GM19035 (cell line): Measurements from ENCODE around the gene CEMIP2.
"Not testable (repeated sequence)": the region's sequence is repeated elsewhere in the genome, so short reads cannot be mapped to it uniquely, and the experiment has no call there.

ENCODE experiments used
- ATAC-seq: cut with Tn5 transposase; IDR thresholded peaks from one replicate; pipeline ENCODE4 v1.9.1; 2021; ENCODE audit not compliant: unreplicated experiment

The CEMIP2 gene

GRCh38 chr9:71680189-71680980 is 87.9 kb downstream of the CEMIP2 start:
- no peak for ATAC-seq

GRCh38 chr9:71678999-71679398 is 89.3 kb downstream of the CEMIP2 start:
- ATAC-seq: no peak

- ATAC-seq: no peak
Observed at GRCh38 chr9:71677209-71677608, 91.1 kb downstream of the CEMIP2 start.

- no peak for ATAC-seq
Observed at GRCh38 chr9:71676460-71676859, 91.9 kb downstream of the CEMIP2 start.

GRCh38 chr9:71675857-71676165 is 92.5 kb downstream of the CEMIP2 start:
- ATAC-seq: no peak

GRCh38 chr9:71675105-71675856 is 93.0 kb downstream of the CEMIP2 start:
- ATAC-seq: no peak

GRCh38 chr9:71672573-71672972 is 95.7 kb downstream of the CEMIP2 start:
- ATAC-seq: no peak

GRCh38 chr9:71671289-71671688 is 97.0 kb downstream of the CEMIP2 start:
- no peak for ATAC-seq

GRCh38 chr9:71670121-71670520 is 98.2 kb downstream of the CEMIP2 start:
- no peak for ATAC-seq

GRCh38 chr9:71669284-71669995 is 98.9 kb downstream of the CEMIP2 start:
- no peak for ATAC-seq

- ATAC-seq: no peak
Observed at GRCh38 chr9:71668717-71669116, 99.6 kb downstream of the CEMIP2 start.

GRCh38 chr9:71665247-71665646 is 103.1 kb downstream of the CEMIP2 start:
- ATAC-seq: no peak

GRCh38 chr9:71664566-71664965 is 103.7 kb downstream of the CEMIP2 start:
- no peak for ATAC-seq

GRCh38 chr9:71663931-71664459 is 104.3 kb downstream of the CEMIP2 start:
- ATAC-seq: no peak

- ATAC-seq: no peak
Observed at GRCh38 chr9:71663216-71663615, 105.1 kb downstream of the CEMIP2 start.

GRCh38 chr9:71662082-71662481 is 106.2 kb downstream of the CEMIP2 start:
- no peak for ATAC-seq

GRCh38 chr9:71657276-71657675 is 111.0 kb downstream of the CEMIP2 start:
- ATAC-seq: not testable (repeated sequence)

- ATAC-seq: no peak
Observed at GRCh38 chr9:71656496-71656895, 111.8 kb downstream of the CEMIP2 start.

- no peak for ATAC-seq
Observed at GRCh38 chr9:71655778-71656177, 112.5 kb downstream of the CEMIP2 start.

- no peak for ATAC-seq
Observed at GRCh38 chr9:71655141-71655540, 113.2 kb downstream of the CEMIP2 start.

- ATAC-seq: no peak
Observed at GRCh38 chr9:71652480-71652879, 115.8 kb downstream of the CEMIP2 start.

GRCh38 chr9:71648453-71648852 is 119.9 kb downstream of the CEMIP2 start:
- ATAC-seq: no peak
